GM12801 (cell line): ENCODE measurements around the gene BPGM.

Experiments used
- TF ChIP-seq, protein P1 (sequence below): IDR thresholded peaks from one replicate; pipeline ENCODE4 v1.5.1; 2011; ENCODE audit warnings: control low read depth; ENCODE audit not compliant: insufficient read length; ENCODE audit errors: extremely low read depth

Gene BPGM

DNA sequence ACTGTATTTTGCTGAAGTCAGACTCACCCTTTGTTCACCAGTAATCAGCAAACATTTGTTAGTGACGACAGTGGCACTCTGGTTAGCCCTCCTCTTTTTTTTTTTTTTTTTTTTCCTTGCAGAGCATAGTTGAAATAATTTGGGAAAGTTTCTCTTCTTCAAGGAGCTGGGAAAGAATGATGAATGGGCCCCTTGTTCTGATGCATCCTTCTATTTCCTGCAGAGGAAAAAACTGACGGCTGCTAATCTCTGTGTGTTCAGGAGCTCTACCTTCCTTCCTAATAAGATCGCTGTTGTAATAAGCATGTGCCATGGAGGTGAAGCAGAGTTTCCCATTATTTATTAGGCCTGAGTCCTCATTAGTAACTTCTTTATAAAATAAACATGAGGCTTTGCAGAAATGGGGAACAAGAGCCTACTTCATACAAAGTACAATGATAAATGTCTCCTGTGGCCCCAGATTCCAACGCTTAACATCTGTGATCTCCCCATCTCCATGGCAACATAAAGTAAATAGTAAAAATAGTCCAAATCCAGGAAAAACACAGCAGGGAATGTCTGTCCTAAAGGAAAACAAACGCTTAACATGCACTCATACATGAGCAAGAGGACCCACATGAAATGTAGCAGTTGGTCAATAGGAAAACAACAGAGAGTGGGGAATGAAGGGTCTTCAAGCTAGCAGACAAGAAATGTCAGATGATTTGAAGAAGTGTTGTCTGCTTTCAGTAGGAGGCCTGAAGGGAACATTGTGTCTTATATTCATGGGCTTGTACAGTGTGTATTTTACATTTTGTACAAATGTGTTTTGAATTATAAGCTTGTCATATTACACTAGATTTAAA, 73.7 kb downstream of the BPGM start:
- TF ChIP-seq, protein P1, sequence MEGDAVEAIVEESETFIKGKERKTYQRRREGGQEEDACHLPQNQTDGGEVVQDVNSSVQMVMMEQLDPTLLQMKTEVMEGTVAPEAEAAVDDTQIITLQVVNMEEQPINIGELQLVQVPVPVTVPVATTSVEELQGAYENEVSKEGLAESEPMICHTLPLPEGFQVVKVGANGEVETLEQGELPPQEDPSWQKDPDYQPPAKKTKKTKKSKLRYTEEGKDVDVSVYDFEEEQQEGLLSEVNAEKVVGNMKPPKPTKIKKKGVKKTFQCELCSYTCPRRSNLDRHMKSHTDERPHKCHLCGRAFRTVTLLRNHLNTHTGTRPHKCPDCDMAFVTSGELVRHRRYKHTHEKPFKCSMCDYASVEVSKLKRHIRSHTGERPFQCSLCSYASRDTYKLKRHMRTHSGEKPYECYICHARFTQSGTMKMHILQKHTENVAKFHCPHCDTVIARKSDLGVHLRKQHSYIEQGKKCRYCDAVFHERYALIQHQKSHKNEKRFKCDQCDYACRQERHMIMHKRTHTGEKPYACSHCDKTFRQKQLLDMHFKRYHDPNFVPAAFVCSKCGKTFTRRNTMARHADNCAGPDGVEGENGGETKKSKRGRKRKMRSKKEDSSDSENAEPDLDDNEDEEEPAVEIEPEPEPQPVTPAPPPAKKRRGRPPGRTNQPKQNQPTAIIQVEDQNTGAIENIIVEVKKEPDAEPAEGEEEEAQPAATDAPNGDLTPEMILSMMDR, result no peak

DNA sequence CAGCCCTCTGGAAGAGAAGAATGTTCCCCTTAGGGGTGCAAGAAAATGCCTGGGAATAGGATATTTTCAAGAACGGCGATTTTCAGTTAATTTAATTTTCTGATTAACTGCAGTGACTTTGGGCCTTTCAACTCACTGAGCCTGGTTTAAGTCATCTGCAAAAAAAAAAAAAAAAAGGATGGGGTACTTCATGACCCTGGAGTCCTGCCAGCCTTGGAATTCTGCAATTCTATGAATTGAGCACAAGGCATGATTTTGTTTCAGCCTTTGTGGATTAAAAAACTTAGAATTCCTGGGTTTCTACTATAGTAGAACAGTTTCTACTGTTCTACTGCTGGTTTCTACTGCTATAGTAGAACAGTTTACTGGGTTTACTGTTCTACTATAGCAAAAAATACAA, 74.5 kb downstream of the BPGM start:
- TF ChIP-seq, protein P1, result no peak

DNA sequence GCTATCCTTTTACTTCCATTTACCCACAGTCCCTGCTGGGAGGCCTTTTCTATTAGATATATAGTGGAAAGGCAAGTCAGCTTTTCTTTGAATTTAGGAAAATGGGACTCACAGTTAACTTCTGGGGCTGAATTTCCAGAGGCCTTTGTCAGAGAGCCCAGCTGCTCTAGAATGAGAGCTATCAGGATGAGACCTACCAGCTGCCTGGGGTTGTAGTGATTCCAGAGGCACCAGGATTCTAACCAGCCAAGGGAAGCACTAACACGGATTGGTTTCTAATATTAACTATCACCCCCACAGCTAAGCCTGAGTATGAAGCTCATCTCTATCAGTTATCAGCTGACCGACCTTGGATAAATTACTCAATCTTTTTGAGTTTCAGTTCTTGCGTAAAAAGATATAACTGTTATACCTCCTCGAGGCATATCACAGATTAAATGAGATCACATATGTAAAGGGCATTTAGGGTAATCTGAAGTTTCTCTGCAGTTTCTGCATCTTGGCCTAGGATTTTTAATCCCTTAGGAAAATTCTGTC, 76.2 kb downstream of the BPGM start:
- TF ChIP-seq, protein P1, result no peak

DNA sequence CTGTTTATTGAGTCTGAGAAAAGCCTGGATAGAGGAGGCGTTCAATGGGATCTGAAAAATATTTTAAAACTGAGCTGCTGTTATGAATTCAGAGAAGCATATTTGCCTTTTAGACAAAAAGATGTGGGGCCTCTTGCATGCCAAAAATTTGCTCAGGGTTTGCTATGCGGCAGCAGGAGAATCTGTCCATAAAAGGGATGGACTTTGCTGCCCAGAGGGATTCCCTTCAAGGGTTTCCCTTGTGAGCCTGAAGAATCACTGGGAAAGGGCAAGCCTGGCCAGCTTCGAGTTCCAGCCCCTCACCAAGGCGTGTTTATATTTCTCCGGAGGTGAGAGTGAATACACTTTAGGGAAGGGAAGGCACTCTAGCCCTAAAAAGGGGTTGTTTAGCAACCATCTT, 77.2 kb downstream of the BPGM start:
- TF ChIP-seq, protein P1, result no peak

DNA sequence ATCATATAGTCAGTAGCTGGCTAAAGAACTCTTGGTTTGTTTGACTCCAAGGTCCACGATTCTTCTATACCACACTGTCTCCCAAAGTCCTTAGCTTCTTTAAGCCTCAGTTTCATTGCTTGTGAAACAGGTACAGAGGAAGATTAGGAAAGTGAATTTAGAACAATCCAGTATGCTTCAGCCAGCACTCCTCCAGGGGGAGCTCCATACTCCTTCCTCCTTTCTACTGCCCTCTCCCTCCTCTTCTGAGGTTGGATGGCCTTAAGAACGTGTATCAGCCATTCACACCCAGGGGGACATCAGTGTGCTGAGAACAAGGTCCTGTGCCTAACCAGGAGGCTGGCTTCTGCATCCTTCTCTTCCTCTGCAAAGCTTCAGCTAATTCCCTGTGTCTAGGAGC, 78.0 kb downstream of the BPGM start:
- TF ChIP-seq, protein P1, result no peak

DNA sequence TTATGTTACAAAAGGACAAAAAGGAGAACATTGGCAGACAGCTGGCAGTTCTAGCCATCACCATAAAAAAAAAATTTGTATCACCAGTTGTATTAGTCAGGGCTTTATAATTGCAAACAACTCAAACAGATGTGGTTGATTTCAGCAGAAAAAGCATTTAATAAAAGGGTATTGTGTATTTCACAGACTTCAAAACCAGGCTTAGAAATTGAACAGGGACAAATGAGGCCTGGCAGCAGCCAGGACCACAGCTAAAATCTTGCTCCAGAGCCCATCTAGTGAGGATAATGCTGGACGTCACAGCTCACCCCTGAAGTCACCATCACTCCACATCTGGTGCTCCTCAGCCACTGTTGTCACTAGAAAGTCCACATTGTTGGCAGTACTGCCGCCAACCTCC, 79.9 kb downstream of the BPGM start:
- TF ChIP-seq, protein P1, result no peak

DNA sequence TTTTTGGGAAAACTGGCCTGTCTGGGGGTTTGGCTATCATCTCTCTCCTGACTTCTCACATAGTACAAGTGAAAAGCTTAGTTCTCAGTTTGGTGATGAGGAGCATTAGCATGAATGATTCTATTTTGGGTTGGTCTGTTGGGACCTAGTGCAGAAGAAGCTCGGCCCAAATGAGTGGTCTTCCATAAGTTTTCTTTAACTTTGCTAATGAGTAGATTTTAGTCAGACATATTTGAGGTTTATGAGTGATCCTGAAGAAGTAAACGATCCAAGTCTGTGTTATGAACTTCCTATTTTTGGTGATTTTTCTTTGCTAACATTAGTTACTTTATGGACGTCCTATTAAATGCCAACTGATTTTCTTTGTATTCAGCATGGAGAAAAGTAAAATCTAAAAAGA, 81.1 kb downstream of the BPGM start:
- TF ChIP-seq, protein P1, result no peak
